Amniotic epithelial cell (primary cell): ENCODE data around the gene KCNE4.
"Not testable (repeated sequence)": the region's sequence is repeated elsewhere in the genome, so short reads cannot be mapped to it uniquely, and the experiment has no call there.

Experiments
- DNase-seq: peaks from one replicate; pipeline ENCODE4 v3.0.0-alpha.2; 2010; ENCODE audit warnings: low read depth

The KCNE4 gene

GRCh38 chr2:223057569-223057968, 5.6 kb downstream of the KCNE4 start:
- DNase-seq: no peak

- DNase-seq: peak; percentile 53
Measured at GRCh38 chr2:223058952-223059716, 7.1 kb downstream of the KCNE4 start.

- DNase-seq: no peak
Measured at GRCh38 chr2:223060201-223060825, 8.3 kb downstream of the KCNE4 start.

GRCh38 chr2:223062396-223062795, 10.4 kb downstream of the KCNE4 start:
- peak; percentile 63 for DNase-seq

- DNase-seq: no peak
Measured at GRCh38 chr2:223065107-223065506, 13.1 kb downstream of the KCNE4 start.

- no peak for DNase-seq
Measured at GRCh38 chr2:223066721-223067120, 14.7 kb downstream of the KCNE4 start.

- DNase-seq: no peak
Measured at GRCh38 chr2:223068071-223068470, 16.1 kb downstream of the KCNE4 start.

- DNase-seq: no peak
Measured at GRCh38 chr2:223069465-223069864, 17.5 kb downstream of the KCNE4 start.

- no peak for DNase-seq
Measured at GRCh38 chr2:223069988-223070387, 18.0 kb downstream of the KCNE4 start.

GRCh38 chr2:223071139-223071538, 19.1 kb downstream of the KCNE4 start:
- no peak for DNase-seq

GRCh38 chr2:223072826-223073225, 20.8 kb downstream of the KCNE4 start:
- DNase-seq: no peak

- DNase-seq: peak; percentile 61
Measured at GRCh38 chr2:223075301-223076270, 23.6 kb downstream of the KCNE4 start.

- no peak for DNase-seq
Measured at GRCh38 chr2:223076573-223076972, 24.6 kb downstream of the KCNE4 start.

GRCh38 chr2:223078482-223078881, 26.5 kb downstream of the KCNE4 start:
- no peak for DNase-seq

- DNase-seq: no peak
Measured at GRCh38 chr2:223079378-223079777, 27.4 kb downstream of the KCNE4 start.

- DNase-seq: no peak
Measured at GRCh38 chr2:223079925-223080324, 27.9 kb downstream of the KCNE4 start.

- DNase-seq: not testable (repeated sequence)
Measured at GRCh38 chr2:223080790-223081360, 28.9 kb downstream of the KCNE4 start.

GRCh38 chr2:223081789-223082188, 29.8 kb downstream of the KCNE4 start:
- peak; percentile 34 for DNase-seq

GRCh38 chr2:223082706-223083105, 30.7 kb downstream of the KCNE4 start:
- DNase-seq: no peak

GRCh38 chr2:223083402-223084070, 31.5 kb downstream of the KCNE4 start:
- DNase-seq: no peak

GRCh38 chr2:223084873-223085272, 32.9 kb downstream of the KCNE4 start:
- DNase-seq: no peak
